ENCODE measurements around the gene KLF6. TPM values are rescaled to one million over a fixed set of nuclear protein-coding genes. Genes with fewer than 3 reads are reported as not detected.

Gene KLF6
- total RNA-seq, 1 donor from 2014 or later = 95.5 TPM

DNA sequence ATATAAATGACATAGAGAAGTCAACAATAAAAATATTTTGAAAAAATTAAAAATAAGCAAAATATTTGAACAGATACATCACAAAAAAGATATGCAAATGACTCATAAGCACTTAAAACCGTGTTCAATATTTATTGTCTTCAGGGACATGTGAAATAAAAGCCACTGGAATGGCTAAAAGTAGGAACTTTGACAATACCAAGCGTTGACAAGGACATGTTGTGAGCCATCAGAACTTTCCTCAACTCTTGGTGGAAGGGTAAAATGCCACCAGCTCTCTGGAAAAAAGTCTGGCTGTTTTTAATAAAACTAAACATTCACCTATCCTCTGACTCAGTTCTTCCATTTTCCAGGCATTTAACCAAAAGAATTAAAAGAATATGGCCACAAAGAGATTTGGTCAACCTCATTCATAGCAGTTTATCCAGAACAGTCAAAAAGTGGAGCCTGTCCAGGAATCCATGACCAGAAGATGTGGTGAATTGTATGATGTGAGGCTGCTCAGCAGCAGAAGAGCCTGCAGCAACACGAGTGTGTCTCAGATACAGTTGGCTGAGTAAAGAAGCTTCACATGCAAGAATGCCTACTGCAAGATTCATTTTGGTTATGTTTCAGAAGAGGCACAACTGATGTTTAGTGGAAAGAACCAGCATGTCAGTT, 7.1 kb upstream of the KLF6 start:
- Mint-ChIP-seq H3K36me3 (ENCODE audit: insufficient read depth) (no peaks in the 10 kb centered on the region), H3K9me3 (ENCODE audit: low read depth) (peaks cover 17% of the 10 kb centered on the region), H3K4me3 (ENCODE audit: low read depth) (no peak overlapping the region), H3K27ac (no peak overlapping the region), H3K4me1 (ENCODE audit: low read depth) (peaks cover 5% of the 10 kb centered on the region), H3K27me3 (no peaks in the 10 kb centered on the region)
- TF ChIP-seq, protein P1, sequence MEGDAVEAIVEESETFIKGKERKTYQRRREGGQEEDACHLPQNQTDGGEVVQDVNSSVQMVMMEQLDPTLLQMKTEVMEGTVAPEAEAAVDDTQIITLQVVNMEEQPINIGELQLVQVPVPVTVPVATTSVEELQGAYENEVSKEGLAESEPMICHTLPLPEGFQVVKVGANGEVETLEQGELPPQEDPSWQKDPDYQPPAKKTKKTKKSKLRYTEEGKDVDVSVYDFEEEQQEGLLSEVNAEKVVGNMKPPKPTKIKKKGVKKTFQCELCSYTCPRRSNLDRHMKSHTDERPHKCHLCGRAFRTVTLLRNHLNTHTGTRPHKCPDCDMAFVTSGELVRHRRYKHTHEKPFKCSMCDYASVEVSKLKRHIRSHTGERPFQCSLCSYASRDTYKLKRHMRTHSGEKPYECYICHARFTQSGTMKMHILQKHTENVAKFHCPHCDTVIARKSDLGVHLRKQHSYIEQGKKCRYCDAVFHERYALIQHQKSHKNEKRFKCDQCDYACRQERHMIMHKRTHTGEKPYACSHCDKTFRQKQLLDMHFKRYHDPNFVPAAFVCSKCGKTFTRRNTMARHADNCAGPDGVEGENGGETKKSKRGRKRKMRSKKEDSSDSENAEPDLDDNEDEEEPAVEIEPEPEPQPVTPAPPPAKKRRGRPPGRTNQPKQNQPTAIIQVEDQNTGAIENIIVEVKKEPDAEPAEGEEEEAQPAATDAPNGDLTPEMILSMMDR (IDR thresholded peaks at IDR 0.05; ENCODE audit: unreplicated experiment) = no peak
- DNase-seq (ENCODE audit: low spot score, unreplicated experiment) = no peak

DNA sequence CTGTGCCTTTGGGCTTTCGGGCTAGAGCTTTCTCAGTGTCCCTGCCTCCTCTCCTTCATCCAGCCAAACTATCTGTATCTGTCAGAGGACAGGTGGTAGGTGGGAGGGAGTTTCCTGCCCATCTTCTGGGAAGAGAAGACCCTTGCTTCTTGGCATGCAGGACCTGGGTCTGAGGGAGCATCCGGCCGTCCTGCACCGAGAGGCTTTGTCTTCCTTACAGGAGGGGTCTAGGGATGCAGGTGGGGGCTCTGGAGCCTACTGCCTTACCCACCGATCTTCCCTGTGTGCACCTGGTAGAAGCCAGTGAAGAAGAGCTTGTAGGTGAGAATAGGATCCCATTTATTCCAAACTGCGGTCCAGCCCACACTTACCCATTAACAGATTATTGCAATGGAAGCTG, 5.8 kb upstream of the KLF6 start:
- Mint-ChIP-seq H3K36me3 (ENCODE audit: insufficient read depth) (no peaks in the 10 kb centered on the region), H3K9me3 (ENCODE audit: low read depth) (peaks cover 14% of the 10 kb centered on the region), H3K4me1 (ENCODE audit: low read depth) (peaks cover 15% of the 10 kb centered on the region), H3K27me3 (no peaks in the 10 kb centered on the region), H3K4me3 (ENCODE audit: low read depth) (no peak overlapping the region), H3K27ac (no peak overlapping the region)
- TF ChIP-seq, protein P1 (IDR thresholded peaks at IDR 0.05; ENCODE audit: unreplicated experiment) = no peak
- DNase-seq (ENCODE audit: low spot score, unreplicated experiment) = no peak

DNA sequence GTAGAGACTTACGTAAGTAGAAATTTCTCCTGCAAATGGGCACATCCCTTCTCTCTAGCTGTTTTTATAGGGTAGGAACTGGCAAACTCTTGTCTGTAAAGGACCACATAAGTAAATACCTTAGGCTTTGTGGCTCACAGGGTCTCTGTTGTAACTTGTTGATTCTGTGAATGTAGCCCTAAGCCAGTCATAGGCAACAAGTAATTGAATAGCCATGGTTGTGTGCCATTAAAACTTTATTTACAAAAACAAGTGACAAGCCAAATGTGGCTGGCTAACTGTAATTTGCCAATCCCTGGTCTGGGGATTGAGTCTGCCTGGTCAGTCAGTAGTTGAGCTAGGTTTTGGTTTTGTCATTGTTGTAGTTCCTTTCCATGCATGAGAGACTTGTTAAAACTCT, 5.3 kb upstream of the KLF6 start:
- peaks cover 15% of the 10 kb centered on the region for H3K4me1 Mint-ChIP-seq (ENCODE audit: low read depth)
- H3K36me3 Mint-ChIP-seq (ENCODE audit: insufficient read depth) = no peaks in the 10 kb centered on the region
- peaks cover 14% of the 10 kb centered on the region for H3K9me3 Mint-ChIP-seq (ENCODE audit: low read depth)
- no peak overlapping the region for H3K27ac Mint-ChIP-seq
- DNase-seq (ENCODE audit: low spot score, unreplicated experiment) = no peak
- no peaks in the 10 kb centered on the region for H3K27me3 Mint-ChIP-seq
- TF ChIP-seq, protein P1 (IDR thresholded peaks at IDR 0.05; ENCODE audit: unreplicated experiment) = no peak
- no peak overlapping the region for H3K4me3 Mint-ChIP-seq (ENCODE audit: low read depth)

DNA sequence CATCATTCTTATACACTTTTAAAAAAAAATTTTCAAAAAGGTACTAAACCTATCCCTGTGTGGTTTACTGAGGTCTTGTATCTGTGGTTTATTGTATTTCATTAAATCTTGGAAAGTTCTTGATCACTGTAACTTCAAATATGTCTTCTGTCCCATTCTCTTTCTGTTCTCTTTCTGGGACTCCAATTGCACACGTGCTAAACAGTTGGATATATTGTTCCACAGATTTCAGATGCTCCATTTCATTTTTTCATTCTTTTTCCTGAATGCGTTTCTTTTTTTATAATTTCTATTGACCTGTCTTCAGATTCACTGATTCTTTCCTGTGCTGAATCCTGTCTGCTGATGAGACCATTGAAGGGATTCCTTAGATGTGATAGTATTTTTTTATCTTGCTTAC, 4.6 kb upstream of the KLF6 start:
- H3K4me1 Mint-ChIP-seq (ENCODE audit: low read depth) = peaks cover 15% of the 10 kb centered on the region
- TF ChIP-seq, protein P1 (IDR thresholded peaks at IDR 0.05; ENCODE audit: unreplicated experiment) = no peak
- no peaks in the 10 kb centered on the region for H3K27me3 Mint-ChIP-seq
- no peak overlapping the region for H3K27ac Mint-ChIP-seq
- no peaks in the 10 kb centered on the region for H3K36me3 Mint-ChIP-seq (ENCODE audit: insufficient read depth)
- H3K9me3 Mint-ChIP-seq (ENCODE audit: low read depth) = peaks cover 14% of the 10 kb centered on the region
- H3K4me3 Mint-ChIP-seq (ENCODE audit: low read depth) = no peak overlapping the region
- DNase-seq (ENCODE audit: low spot score, unreplicated experiment) = no peak

GRCh38 chr10:3787816-3788215, 2.8 kb upstream of the KLF6 start:
- TF ChIP-seq, protein P1 (IDR thresholded peaks at IDR 0.05; ENCODE audit: unreplicated experiment) = no peak
- Mint-ChIP-seq H3K27ac (peak overlapping the region; percentile 77), H3K27me3 (no peaks in the 10 kb centered on the region), H3K4me1 (ENCODE audit: low read depth) (peaks cover 15% of the 10 kb centered on the region), H3K9me3 (ENCODE audit: low read depth) (peaks cover 10% of the 10 kb centered on the region), H3K36me3 (ENCODE audit: insufficient read depth) (no peaks in the 10 kb centered on the region), H3K4me3 (ENCODE audit: low read depth) (no peak overlapping the region)
- no peak for DNase-seq (ENCODE audit: low spot score, unreplicated experiment)
